Glomerular visceral epithelial cell (primary cell): ENCODE data around the gene ZNF385D.

Source experiments
- DNase-seq: peaks from one replicate; pipeline ENCODE4 v3.0.0-alpha.2; 2016; ENCODE audit errors: extremely low spot score

ZNF385D gene

GRCh38 chr3:21747966-21748555 is 2.9 kb downstream of the ZNF385D start:
- DNase-seq = no peak

- DNase-seq = peak; percentile 87
Measured at GRCh38 chr3:21747376-21747775, 3.6 kb downstream of the ZNF385D start.

DNA sequence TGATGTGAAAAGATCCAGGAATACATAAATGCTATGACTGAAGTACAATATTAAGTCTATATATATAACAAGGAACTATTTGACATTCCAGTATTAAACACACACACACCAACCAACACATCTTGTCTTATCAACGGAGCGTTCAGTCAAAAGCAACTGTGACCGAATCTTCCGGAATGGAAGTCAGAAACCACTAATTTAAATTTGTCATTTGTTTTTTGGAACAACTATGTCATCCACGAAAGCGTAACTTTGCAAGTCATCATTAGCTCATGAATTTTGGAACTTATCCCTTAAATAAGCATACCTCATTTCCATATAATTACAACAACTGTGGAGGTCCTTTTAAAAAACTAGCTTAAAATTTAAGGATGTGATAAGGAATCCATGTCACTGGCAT is 5.0 kb downstream of the ZNF385D start:
- DNase-seq = no peak

- DNase-seq = no peak
Measured at GRCh38 chr3:21744793-21745192, 6.2 kb downstream of the ZNF385D start.

DNA sequence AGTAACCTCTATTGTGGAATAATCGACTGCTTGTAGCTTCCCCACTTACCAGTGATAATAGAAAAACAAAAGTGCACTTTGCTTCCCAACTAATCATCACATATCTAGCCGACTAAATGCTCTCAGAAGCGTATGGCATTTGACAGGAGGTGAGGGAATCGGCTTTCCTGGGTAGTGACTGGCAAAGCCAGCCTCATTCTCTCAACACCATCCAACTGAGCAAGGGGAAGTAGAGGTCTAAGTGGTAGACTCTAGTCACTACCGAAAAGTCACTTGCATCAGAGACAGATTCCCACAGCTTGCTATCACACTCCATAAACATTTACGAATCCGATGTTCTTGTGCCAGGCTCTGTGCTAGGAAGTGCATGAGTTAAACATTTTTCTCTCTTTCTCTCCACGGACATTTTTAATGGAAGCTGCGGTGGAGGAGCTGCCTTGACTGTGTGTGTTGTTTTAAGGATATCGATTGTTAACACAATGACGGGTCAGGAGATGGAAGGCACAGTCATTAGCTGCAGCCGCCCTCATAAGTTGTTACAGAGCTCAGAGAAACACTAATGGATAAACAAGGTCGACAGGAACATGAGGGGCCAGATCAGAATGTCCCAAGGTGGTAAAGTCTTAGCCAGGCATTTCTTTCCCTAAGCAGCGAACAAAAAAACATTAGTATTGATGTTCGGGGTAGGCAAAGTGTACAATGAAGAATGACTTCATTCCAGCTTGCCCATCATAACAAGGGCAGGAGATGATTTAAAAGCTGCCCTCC is 11.9 kb downstream of the ZNF385D start:
- no peak for DNase-seq

- DNase-seq = no peak
Measured at GRCh38 chr3:21738283-21738682, 12.7 kb downstream of the ZNF385D start.

DNA sequence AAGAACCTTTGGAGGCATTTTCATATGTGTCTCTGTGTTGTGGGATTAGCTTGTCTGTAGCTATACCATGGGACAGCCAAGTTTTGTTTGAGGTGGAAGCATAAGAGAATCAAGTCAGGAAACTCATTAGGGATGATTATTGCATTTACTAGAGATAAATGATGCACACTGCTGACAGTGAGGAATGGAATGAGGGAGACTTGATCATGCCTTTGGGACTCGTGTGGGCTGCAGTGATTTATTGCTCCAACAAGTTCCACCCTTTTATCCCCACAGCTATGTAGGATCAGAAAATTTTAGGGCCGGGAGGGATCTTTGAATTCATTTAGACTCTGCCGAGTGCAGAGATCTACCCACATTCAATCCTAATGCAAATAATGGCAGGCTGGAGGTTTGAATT is 16.3 kb downstream of the ZNF385D start:
- DNase-seq = no peak

DNA sequence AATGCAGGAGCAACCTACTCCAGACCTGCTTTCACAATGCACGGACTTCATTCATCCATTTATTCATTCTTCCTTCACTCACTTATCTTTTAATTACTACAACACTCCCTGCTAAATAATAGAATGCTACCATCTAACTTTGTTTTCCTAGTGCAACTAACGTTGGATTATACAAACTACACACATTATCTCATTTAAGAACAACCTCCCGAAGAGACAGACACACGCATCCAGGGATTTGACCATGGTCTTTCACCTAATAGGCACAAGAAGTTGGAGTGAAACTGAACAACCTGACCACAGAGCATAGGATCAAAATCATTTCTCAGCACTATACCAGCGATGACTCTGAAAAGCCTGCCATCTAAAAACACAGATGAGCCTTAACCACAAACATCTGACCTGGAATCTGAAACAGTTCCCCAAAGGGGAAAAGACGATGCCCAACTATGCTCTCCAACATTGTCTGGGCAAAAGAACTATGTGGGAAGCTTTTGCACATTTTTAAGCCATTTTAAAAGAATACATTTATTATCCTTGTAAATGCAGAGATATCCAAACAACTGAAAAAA is 21.0 kb downstream of the ZNF385D start:
- DNase-seq = peak; percentile 45

GRCh38 chr3:21729331-21729730 is 21.7 kb downstream of the ZNF385D start:
- no peak for DNase-seq

GRCh38 chr3:21722768-21723167 is 28.2 kb downstream of the ZNF385D start:
- no peak for DNase-seq

GRCh38 chr3:21722301-21722700 is 28.7 kb downstream of the ZNF385D start:
- no peak for DNase-seq

- no peak for DNase-seq
Measured at GRCh38 chr3:21718943-21719591, 31.9 kb downstream of the ZNF385D start.

DNA sequence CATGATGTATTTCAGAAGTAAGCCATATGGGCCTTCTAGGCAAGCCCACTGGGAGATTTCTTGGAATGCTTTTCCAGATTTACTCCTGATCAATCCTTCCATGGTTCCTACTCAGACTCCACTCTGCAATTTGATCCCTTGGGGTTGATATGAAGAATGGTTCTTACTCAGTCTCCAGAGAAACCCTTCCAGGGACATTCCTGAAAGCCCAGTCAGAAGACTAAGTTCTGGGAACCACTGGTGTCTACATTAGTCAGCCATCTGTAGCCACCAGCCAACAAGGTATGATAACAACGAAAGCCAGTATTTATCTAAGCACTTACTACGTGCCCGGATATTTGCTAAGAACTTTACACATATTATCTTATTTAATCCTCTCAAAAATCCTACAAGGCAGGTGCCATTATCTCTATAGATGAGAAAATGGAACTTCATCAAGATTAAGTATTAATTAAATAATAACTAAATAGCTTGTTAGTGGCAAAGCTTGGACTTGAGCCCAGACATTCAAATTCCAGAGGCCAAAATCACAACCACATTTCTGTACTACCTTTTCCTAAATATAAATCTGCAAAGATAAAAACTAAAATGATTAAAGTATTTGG is 32.7 kb downstream of the ZNF385D start:
- peak; percentile 88 for DNase-seq

DNA sequence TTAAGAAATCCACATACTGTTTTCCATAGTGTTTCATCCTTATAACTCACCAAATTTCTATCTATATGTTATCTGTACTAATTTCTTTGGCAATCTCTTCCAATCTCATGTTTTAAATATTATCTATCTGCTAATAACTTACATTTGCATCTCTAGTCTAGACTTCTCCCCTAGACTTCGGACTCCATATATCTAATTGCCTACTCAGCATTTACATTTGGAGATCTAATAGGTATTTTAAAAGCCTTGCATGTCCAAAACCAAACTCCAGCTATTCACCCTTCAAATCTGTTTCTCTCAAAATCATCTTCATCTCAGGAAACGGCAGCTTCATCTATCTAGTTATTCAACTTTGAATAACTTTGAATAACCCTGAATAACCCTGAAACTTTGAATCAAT is 35.3 kb downstream of the ZNF385D start:
- no peak for DNase-seq

DNA sequence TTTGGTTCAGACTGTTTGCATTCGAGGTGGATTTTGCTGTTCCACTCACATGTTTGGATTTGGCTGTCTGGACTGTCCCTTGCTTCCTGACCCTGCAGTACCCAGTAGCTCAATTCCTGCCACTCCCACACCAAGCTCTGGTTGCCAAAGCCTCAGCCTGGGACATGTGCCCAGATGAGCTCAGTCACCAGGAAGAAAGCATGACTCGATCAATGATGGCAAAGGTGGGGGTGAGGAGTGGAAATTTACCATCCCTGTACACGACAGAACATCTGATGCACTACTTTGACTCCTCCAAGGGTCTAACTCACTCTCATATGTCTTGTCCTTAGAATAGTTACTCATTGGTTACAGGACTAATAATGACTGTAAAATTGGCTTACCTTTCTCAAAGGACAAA is 45.2 kb downstream of the ZNF385D start:
- DNase-seq = peak; percentile 60

DNA sequence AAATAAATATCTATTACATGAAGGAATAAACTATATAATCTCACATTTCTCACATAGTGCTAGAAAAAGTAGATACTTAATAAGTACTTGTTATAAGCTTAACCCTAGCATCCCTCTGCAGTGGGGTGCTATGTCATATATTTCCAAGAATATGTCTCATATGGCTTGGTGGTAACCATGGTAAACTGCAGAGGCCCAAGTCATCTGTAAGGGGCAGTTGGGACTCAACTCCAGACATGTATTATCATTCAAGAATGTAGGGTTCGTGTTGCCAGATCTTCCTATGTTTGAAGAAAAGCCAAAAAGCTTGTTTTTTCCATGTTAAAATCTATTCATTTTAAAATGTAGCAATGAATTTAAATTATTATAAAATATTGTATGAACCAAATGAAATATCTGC is 46.2 kb downstream of the ZNF385D start:
- no peak for DNase-seq

- DNase-seq = no peak
Measured at GRCh38 chr3:21703291-21703690, 47.7 kb downstream of the ZNF385D start.

- no peak for DNase-seq
Measured at GRCh38 chr3:21697707-21698106, 53.3 kb downstream of the ZNF385D start.

DNA sequence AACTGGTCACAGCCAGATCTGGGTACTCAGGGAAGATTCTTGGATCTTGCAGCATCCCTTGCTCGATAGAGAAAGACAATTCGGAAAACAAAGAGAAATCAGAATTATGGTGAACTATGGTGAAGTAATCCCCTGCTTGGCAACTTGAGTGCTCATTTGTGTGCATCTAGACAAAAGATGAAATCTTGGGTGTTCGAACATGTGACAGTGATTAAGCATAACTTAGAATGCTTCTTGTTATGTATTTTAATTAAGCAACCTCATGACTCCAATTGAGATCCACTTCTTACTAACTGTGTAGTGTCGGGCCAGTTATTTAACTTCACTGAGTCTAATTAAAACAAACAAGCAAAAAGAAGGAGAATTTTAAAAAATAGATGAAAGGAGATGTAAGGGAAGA is 56.5 kb downstream of the ZNF385D start:
- no peak for DNase-seq

DNA sequence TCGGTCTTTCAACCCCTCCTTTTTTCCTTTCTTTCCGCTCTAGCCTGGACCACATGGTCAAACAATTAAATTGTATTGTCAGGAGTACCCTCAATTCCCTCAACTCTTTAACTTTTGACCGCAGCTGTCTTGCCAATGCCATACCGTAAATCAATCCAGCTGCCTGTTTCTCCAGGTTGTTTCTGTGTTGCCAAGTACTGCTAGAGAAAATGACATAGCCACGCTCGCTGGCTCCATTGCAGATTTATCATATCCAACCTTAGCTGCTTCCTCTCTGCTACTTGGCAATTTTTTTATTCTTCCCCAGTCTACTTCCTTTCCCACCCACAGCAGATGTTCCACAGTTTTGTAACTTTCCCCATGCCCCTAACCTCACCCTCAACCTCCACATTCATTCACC is 60.0 kb downstream of the ZNF385D start:
- no peak for DNase-seq

DNA sequence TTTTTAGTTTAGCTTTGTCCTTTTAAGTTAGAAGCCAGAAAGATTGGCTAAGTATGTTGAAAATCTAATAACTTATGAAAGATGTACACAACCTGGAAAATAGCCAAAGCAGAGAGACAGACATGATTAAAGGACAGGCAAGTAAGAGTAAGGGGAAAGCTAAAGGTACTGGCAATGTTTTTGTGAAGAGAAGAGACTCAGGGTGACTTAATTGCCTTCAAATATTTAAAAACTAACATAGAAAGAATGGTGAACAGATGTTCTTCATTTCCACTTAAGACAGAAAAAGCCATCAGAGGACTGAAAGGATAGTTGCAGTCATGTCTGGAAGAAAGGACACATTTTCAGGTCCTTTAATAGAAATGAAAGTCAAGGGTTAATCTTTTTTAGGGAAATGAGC is 68.8 kb downstream of the ZNF385D start:
- DNase-seq = no peak

DNA sequence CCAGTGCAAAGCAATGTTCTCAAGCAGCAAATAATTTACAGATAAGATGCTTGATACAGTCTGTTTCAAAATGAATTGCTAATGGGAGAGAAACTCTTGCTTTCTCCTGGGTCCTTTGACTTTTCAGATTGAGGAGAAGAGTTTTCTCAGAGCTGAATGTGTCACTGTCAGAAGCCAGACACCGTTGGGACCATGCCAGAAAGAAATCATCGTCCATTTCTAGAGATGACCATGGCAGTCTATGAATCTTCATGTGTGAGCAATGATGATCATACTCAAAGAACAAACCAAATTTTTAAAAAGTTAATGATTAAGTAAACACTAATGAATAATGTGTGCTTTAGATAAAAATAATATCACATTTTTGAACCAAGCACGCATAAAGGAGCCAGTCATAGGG is 77.6 kb downstream of the ZNF385D start:
- peak; percentile 56 for DNase-seq
